GM12878 (cell line): ENCODE data around the gene AGO4. TPM values are rescaled to one million over a fixed set of nuclear protein-coding genes. Genes with fewer than 3 reads are reported as not detected.

Experiments
- ATAC-seq: fragments of 200-7000 bp; cut with Tn5 transposase; 3 replicates; pipeline ENCODE4 v1.9.1; 2020; ENCODE audit warnings: mild to moderate bottlenecking, moderate library complexity
- BruUV-seq: library from RNA; stranded (reverse); fragments of 400-500 nt; replicated peaks from 2 replicates; lab custom pipeline; 2021; lab: Mats Ljungman, UMichigan
- CTCF ChIA-PET: fragments of 300-600 bp; sonication (Branson Sonifier 250); formaldehyde crosslinking; extraction: SDS; loops from one replicate; lab custom pipeline; 2021; ENCODE audit warnings: inconsistent platforms; lab: Yijun Ruan, JAX
- POLR2A ChIA-PET: fragments of 350-600 bp; formaldehyde crosslinking; extraction: SDS; loops from one replicate; lab custom pipeline; 2021; ENCODE audit warnings: inconsistent platforms; lab: Charles Lee
- RAD21 ChIA-PET: fragments of 300-600 bp; sonication (Branson Sonifier 250); formaldehyde crosslinking; loops from one replicate; lab custom pipeline; 2023; ENCODE audit warnings: antibody characterized with exemption; ENCODE audit not compliant: unreplicated experiment; lab: Charles Lee
- SMC1A ChIA-PET: fragments of 300-600 bp; sonication (Branson Sonifier 250); formaldehyde crosslinking; loops from one replicate; lab custom pipeline; 2023; ENCODE audit not compliant: unreplicated experiment, uncharacterized antibody; lab: Charles Lee
- DNase-seq: peaks from one replicate; pipeline ENCODE4 v3.0.0-alpha.2; 2011; ENCODE audit warnings: low read depth, low spot score
- FAIRE-seq: peaks from 3 replicates; lab custom pipeline; 2011; peaks lifted over from hg19 to GRCh38; lab: Jason Lieb, UNC
- H2AFZ ChIP-seq: 2 replicates; pipeline ENCODE4 v1.6.0; 2011; ENCODE audit warnings: low read depth, low read length, control low read depth; ENCODE audit not compliant: control insufficient read depth
- H3K27ac ChIP-seq: 2 replicates; pipeline ENCODE4 v1.5.1; 2011; ENCODE audit warnings: control low read depth; ENCODE audit not compliant: control insufficient read depth, insufficient read depth
- H3K27me3 ChIP-seq, 2 experiments: replicated peaks in 1 of 2; 2 replicates each; pipeline versions ENCODE4 v1.6.0 to v1.6.1; 2011; ENCODE audit warnings: low read length in 1 of 2; ENCODE audit not compliant: control insufficient read depth in 2 of 2, insufficient read depth in 2 of 2
- H3K36me3 ChIP-seq, 2 experiments: 2 replicates each; pipeline ENCODE4 v1.5.1; 2011; ENCODE audit warnings: low read length in 1 of 2; ENCODE audit not compliant: control insufficient read depth in 2 of 2, insufficient read depth in 2 of 2
- H3K4me1 ChIP-seq: 2 replicates; pipeline ENCODE4 v1.6.1; 2011; ENCODE audit warnings: mild to moderate bottlenecking, low read length, moderate library complexity, mixed read lengths; ENCODE audit not compliant: control insufficient read depth, insufficient read depth
- H3K4me2 ChIP-seq: 2 replicates; pipeline ENCODE4 v1.6.0; 2011; ENCODE audit warnings: control low read depth; ENCODE audit not compliant: control insufficient read depth, insufficient read depth
- H3K4me3 ChIP-seq: fragments of 200-600 bp; sonication (generic); 2 replicates; pipeline ENCODE4 v1.5.1; 2016
- H3K79me2 ChIP-seq: 2 replicates; pipeline ENCODE4 v1.6.0; 2011; ENCODE audit warnings: low read length; ENCODE audit not compliant: control insufficient read depth, insufficient read depth
- H3K9ac ChIP-seq: 2 replicates; pipeline ENCODE4 v1.8.0; 2011; ENCODE audit warnings: low read length, control low read depth, mixed read lengths; ENCODE audit not compliant: control insufficient read depth, insufficient read depth
- H3K9me3 ChIP-seq: replicated peaks from 3 replicates; pipeline ENCODE4 v1.5.1; 2011; ENCODE audit warnings: mild to moderate bottlenecking, low read length; ENCODE audit not compliant: control insufficient read depth, insufficient read depth
- H4K20me1 ChIP-seq: 2 replicates; pipeline ENCODE4 v1.6.0; 2011; ENCODE audit not compliant: control insufficient read depth, insufficient read depth
- BMI1 ChIP-seq: fragments of 450-650 bp; IDR thresholded peaks from 2 replicates; pipeline ENCODE4 v1.6.1; 2016; ENCODE audit warnings: mild to moderate bottlenecking, moderate library complexity, borderline replicate concordance
- BRCA1 ChIP-seq: IDR thresholded peaks from 2 replicates; pipeline ENCODE4 v1.6.1; 2011; ENCODE audit warnings: low read depth, low read length, improper control_type of control experiment
- CBX5 ChIP-seq: sonication (generic); IDR thresholded peaks from 2 replicates; pipeline ENCODE4 v1.6.1; 2016; ENCODE audit warnings: low read depth, moderate library complexity, mild to moderate bottlenecking, inconsistent platforms
- ESRRA ChIP-seq: IDR thresholded peaks from 2 replicates; pipeline ENCODE4 v1.6.1; 2012; ENCODE audit warnings: mild to moderate bottlenecking, low read length, improper control_type of control experiment
- FOS ChIP-seq: IDR thresholded peaks from 3 replicates; pipeline ENCODE4 v1.6.1; 2011; ENCODE audit warnings: borderline replicate concordance; ENCODE audit not compliant: insufficient read length; ENCODE audit errors: extremely low read depth
- FOXM1 ChIP-seq: IDR thresholded peaks from 2 replicates; pipeline ENCODE4 v1.6.1; 2012; ENCODE audit warnings: low read depth, mild to moderate bottlenecking, inconsistent platforms, low read length, moderate library complexity
- HDAC2 ChIP-seq: fragments of 200-600 bp; sonication (generic); IDR thresholded peaks from 2 replicates; pipeline ENCODE4 v1.6.1; 2017
- NFXL1 ChIP-seq: fragments of 450-650 bp; IDR thresholded peaks from 2 replicates; pipeline ENCODE4 v1.6.1; 2017; ENCODE audit warnings: antibody characterized with exemption, mild to moderate bottlenecking, borderline replicate concordance
- NFYB ChIP-seq: IDR thresholded peaks from 2 replicates; pipeline ENCODE4 v1.6.1; 2011; ENCODE audit warnings: low read depth, mild to moderate bottlenecking, low read length, improper control_type of control experiment, moderate library complexity; ENCODE audit not compliant: insufficient read depth
- SREBF1 ChIP-seq: IDR thresholded peaks from 2 replicates; pipeline ENCODE4 v1.6.1; 2012; ENCODE audit warnings: mild to moderate bottlenecking, low read length
- TCF12 ChIP-seq: IDR thresholded peaks from 2 replicates; pipeline ENCODE4 v1.6.1; 2011; ENCODE audit warnings: low read depth, mild to moderate bottlenecking, low read length
- WGBS: methylation state at CpG from one replicate; pipeline ENCODE4 v1.1.6; 2016; ENCODE audit warnings: low lambda C conversion rate; ENCODE audit not compliant: insufficient replicate concordance, insufficient coverage; ENCODE audit errors: missing lambda C conversion rate; 5-methylcytosine and 5-hydroxymethylcytosine counted together
- in situ Hi-C: fragments of 300-500 bp; cut with MboI; formaldehyde crosslinking; loops from 9 replicates; pipeline ENCODE4 v1.14.3; 2018; ENCODE audit warnings: mixed read lengths
- intact Hi-C: fragments of 100-400 bp; cut with micrococcal nuclease; formaldehyde crosslinking; loops from one replicate; pipeline ENCODE4 v1.14.2; 2022; ENCODE audit not compliant: unreplicated experiment
- polyA plus RNA-seq, 11 experiments: library from polyadenylated mRNA; depleted of rRNA in 4 of 11; unstranded in 6 of 11; stranded (reverse) in 5 of 11; fragments of >200 nt; fragmentation: Nextera tagmentation in 4 of 11; fragmentation: Illumina TruSeq in 1 of 11; extraction: Ambion mirVana in 4 of 11; extraction: Trizol in 1 of 11; gene quantifications; 1 replicate in 1 of 11; 2 replicates in 10 of 11; pipeline versions ENCODE4 v1.2.1 to v1.2.3, GENCODE V29; 2011 to 2016; ENCODE audit warnings: inconsistent platforms in 2 of 11, missing spikeins in 2 of 11, low read depth in 1 of 11
- total RNA-seq, 4 experiments: library from RNA; depleted of rRNA in 3 of 4; stranded (reverse); fragments of >200 nt in 3 of 4; fragmentation: Illumina TruSeq in 1 of 4; extraction: Trizol in 1 of 4; gene quantifications; 2 replicates each; pipeline versions ENCODE4 v1.2.1 to v1.2.3, GENCODE V29; 2013 to 2021
- TF ChIP-seq, protein P1 (sequence below): IDR thresholded peaks from 2 replicates; pipeline ENCODE4 v1.6.1; 2012; ENCODE audit warnings: improper control_type of control experiment, low read depth, low read length; ENCODE audit not compliant: insufficient replicate concordance

AGO4 gene
- total and polyA plus RNA-seq, 10 of the 15 experiments (the other 5 are each of a cell fraction or from before 2014, with no cell fraction given): 1.2 to 7.9 (median 3.2) TPM

DNA sequence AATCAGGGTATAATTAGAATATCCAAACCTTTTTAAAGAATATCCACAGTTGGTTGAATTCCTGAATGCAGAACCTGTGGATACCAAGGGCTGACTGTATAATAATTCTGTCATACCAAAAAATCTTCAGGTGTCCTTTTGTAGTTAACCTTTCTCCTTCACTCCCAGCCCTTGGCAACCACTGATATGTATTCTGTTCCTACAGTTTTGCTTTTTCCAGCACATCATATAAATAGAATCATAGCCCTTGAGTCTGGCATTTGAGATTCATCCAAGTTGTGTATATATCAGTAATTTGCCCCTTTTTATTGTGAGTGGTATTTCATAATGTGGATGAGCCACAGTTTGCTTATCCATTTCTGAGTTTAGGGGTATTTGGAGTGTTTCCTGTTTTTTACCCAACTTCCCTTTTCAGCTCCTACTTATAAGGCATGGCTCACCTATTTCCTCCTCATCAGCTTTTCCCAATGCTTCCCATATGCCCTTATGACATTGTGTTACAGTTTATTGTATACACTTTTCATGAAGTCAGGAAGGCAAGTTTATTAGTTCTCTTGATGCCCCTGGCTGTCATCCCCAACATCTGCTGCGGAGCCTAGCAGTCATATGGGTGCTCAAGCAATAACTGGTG lies 40.2 kb downstream of the AGO4 start:
- Histone ChIP-seq H3K79me2 (no peaks in the 10 kb centered on the region), H3K27ac (no peak overlapping the region), H4K20me1 (no peaks in the 10 kb centered on the region)
- BruUV-seq: no TSS peak
- 92% methylated on average over 1 of the region's 1 CpG for WGBS
- SMC1A ChIA-PET: interaction anchor here (1.0 kb wide), 1 partner anchor 27 kb away, joined by 3 read pairs; no protein-coding TSS in a partner anchor
- TF ChIP-seq TCF12 (no peak), BRCA1 (no peak), CBX5 (no peak), NFYB (no peak), NFXL1 (no peak), FOXM1 (no peak), BMI1 (no peak), FOS (no peak), ESRRA (no peak), HDAC2 (no peak), SREBF1 (no peak)
- TF ChIP-seq, protein P1, sequence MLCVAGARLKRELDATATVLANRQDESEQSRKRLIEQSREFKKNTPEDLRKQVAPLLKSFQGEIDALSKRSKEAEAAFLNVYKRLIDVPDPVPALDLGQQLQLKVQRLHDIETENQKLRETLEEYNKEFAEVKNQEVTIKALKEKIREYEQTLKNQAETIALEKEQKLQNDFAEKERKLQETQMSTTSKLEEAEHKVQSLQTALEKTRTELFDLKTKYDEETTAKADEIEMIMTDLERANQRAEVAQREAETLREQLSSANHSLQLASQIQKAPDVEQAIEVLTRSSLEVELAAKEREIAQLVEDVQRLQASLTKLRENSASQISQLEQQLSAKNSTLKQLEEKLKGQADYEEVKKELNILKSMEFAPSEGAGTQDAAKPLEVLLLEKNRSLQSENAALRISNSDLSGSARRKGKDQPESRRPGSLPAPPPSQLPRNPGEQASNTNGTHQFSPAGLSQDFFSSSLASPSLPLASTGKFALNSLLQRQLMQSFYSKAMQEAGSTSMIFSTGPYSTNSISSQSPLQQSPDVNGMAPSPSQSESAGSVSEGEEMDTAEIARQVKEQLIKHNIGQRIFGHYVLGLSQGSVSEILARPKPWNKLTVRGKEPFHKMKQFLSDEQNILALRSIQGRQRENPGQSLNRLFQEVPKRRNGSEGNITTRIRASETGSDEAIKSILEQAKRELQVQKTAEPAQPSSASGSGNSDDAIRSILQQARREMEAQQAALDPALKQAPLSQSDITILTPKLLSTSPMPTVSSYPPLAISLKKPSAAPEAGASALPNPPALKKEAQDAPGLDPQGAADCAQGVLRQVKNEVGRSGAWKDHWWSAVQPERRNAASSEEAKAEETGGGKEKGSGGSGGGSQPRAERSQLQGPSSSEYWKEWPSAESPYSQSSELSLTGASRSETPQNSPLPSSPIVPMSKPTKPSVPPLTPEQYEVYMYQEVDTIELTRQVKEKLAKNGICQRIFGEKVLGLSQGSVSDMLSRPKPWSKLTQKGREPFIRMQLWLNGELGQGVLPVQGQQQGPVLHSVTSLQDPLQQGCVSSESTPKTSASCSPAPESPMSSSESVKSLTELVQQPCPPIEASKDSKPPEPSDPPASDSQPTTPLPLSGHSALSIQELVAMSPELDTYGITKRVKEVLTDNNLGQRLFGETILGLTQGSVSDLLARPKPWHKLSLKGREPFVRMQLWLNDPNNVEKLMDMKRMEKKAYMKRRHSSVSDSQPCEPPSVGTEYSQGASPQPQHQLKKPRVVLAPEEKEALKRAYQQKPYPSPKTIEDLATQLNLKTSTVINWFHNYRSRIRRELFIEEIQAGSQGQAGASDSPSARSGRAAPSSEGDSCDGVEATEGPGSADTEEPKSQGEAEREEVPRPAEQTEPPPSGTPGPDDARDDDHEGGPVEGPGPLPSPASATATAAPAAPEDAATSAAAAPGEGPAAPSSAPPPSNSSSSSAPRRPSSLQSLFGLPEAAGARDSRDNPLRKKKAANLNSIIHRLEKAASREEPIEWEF: no peak
- TF ChIP-seq, all 136 proteins: peak for 0
- intact Hi-C loops (no loop called here), in situ Hi-C loops (no loop called here)
- Histone ChIP-seq H3K4me2 (no peak overlapping the region), H3K4me1 (no peaks in the 10 kb centered on the region), H3K27me3 (no peaks in the 10 kb centered on the region), H3K9me3 (no peaks in the 10 kb centered on the region), H3K9ac (no peak overlapping the region), H2AFZ (no peak overlapping the region), H3K4me3 (no peak overlapping the region), H3K36me3 (no peaks in the 10 kb centered on the region)
- ChIA-PET CTCF (interaction anchor here (0.7 to 0.9 kb wide), 2 partner anchors 35 to 117 kb away, joined by 3 read pairs; partner anchors contain the start of gene AGO1), RAD21 (no interaction called here), POLR2A (no interaction called here)
- ATAC-seq: no peak
- no peak for FAIRE-seq
- no peak for DNase-seq
